IPS DF 4.7 (cell line): Measurements from ENCODE around the gene EPB41L2.
A peak's percentile ranks its signal among the peaks of the same experiment; 100 is the strongest.

Experiments
- DNase-seq: peaks from one replicate; pipeline ENCODE4 v3.0.0-alpha.2; 2013; ENCODE audit warnings: low spot score; ENCODE audit errors: extremely low read depth

The EPB41L2 gene

GRCh38 chr6:130840050-130840449, 223.0 kb downstream of the EPB41L2 start:
- no peak for DNase-seq

GRCh38 chr6:130839379-130839778, 223.7 kb downstream of the EPB41L2 start:
- no peak for DNase-seq

GRCh38 chr6:130838951-130839350, 224.1 kb downstream of the EPB41L2 start:
- no peak for DNase-seq

- DNase-seq, result no peak
These were observed 224.7 kb downstream of the EPB41L2 start for GRCh38 chr6:130838250-130838860.

- no peak for DNase-seq
These were observed 226.0 kb downstream of the EPB41L2 start for GRCh38 chr6:130837067-130837466.

GRCh38 chr6:130836055-130836640, 226.9 kb downstream of the EPB41L2 start:
- DNase-seq, result no peak

GRCh38 chr6:130834482-130835251, 228.4 kb downstream of the EPB41L2 start:
- no peak for DNase-seq

- no peak for DNase-seq
These were observed 229.5 kb downstream of the EPB41L2 start for GRCh38 chr6:130833569-130833968.

GRCh38 chr6:130831607-130832006, 231.4 kb downstream of the EPB41L2 start:
- DNase-seq, result no peak

GRCh38 chr6:130829333-130829910, 233.6 kb downstream of the EPB41L2 start:
- DNase-seq, result no peak

- no peak for DNase-seq
These were observed 235.5 kb downstream of the EPB41L2 start, which contains the start of gene SMLR1 for GRCh38 chr6:130827247-130828149. TSS of gene SMLR1 (plus strand) at chr6:130827406. CDS start at chr6:130827414, 8 bp downstream.

GRCh38 chr6:130826442-130827246, 236.4 kb downstream of the EPB41L2 start:
- DNase-seq, result no peak

GRCh38 chr6:130825772-130826441, 237.1 kb downstream of the EPB41L2 start:
- peak; percentile 51 for DNase-seq

GRCh38 chr6:130824978-130825694, 237.9 kb downstream of the EPB41L2 start:
- no peak for DNase-seq

- no peak for DNase-seq
These were observed 240.3 kb downstream of the EPB41L2 start for GRCh38 chr6:130822736-130823135.

GRCh38 chr6:130815200-130816071, 247.6 kb downstream of the EPB41L2 start:
- DNase-seq, result no peak

- no peak for DNase-seq
These were observed 248.5 kb downstream of the EPB41L2 start for GRCh38 chr6:130814506-130814905.

- no peak for DNase-seq
These were observed 251.1 kb downstream of the EPB41L2 start for GRCh38 chr6:130811932-130812331.
